ENCODE data around the gene ADARB1. TPM values are rescaled to one million over a fixed set of nuclear protein-coding genes. Genes with fewer than 3 reads are reported as not detected.
"Not testable (repeated sequence)": the region's sequence is repeated elsewhere in the genome, so short reads cannot be mapped to it uniquely, and the experiment has no call there.

Gene ADARB1
- polyA plus RNA-seq, 12 donors = 22.6 to 43.0 (median 28.7) TPM; not detected in 1

DNA sequence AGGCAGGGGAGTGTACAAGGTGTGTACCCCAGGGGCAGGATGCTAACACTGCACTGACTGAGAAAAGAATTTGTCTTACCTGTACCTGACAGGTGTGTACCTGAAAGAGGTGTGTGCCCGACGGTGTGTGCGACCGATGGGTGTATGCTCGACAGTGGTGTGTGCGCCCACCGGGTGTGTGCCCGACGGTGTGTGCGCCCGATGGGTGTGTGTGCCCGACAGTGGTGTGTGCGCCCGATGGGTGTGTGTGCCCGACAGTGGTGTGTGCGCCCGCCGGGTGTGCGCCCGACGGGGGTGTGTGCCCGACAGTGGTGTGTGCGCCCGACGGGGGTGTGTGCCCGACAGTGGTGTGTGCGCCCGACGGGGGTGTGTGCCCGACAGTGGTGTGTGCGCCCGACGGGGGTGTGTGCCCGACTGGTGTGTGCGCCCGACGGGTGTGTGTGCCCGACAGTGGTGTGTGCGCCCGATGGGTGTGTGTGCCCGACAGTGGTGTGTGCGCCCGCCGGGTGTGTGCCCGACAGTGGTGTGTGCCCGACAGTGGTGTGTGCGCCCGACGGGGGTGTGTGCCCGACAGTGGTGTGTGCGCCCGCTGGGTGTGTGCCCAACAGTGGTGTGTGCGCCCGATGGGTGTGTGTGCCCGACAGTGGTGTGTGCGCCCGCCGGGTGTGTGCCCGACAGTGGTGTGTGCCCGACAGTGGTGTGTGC, 59.3 kb downstream of the ADARB1 start:
- not testable (repeated sequence) for DNase-seq

DNA sequence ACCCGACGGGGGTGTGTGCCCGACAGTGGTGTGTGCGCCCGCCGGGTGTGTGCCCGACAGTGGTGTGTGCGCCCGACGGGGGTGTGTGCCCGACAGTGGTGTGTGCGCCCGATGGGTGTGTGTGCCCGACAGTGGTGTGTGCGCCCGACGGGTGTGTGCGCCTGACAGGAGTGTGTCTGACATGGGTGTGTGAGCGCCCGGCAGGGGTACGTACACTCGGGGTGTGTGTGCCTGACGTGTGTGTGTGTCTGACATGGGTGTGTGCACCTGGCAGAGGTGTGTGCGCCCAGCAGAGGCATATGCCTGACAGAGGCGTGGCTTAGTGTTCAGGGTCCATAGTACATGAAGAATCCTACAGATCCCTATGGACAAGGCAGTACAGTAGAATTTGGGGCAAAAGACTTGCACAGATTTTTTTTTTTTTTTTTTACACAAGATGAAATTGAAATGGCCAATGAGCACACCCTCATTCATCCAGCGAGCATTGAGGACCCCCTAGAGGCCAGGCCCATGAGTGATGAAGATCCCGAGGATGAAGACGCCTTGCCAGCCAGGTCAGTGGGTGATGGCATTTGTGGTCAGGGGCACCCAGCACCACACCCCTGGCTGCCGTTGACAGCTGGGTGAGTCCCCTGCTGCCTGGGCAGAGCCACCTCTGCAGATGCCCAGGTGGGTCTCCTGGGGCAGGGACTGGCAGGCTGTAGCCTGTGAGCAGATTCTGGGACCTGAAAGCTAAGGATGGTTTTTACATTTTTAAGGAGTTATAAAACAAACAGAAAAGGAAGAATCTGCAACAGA, 60.1 kb downstream of the ADARB1 start:
- no peak for DNase-seq

DNA sequence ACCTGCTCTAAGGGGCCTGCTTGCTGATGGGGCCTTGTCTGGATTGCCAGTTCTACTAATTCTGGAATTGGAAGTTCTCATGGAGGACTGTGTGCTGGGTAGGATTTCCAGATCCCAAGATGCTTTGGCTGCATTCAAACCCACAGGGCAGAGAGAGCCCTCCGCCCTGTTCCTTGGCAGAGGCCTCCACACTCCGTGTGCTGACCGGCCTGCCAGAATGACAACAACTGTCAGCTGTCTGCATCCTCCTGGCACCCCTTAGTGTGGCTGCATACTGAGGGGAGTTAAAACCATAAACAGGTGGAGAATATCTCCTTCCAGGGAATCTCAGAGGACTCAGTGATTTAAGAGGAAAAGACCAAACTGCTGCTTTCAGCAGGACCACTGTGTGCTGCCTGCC, 60.7 kb downstream of the ADARB1 start:
- peak; percentile 52 for DNase-seq

DNA sequence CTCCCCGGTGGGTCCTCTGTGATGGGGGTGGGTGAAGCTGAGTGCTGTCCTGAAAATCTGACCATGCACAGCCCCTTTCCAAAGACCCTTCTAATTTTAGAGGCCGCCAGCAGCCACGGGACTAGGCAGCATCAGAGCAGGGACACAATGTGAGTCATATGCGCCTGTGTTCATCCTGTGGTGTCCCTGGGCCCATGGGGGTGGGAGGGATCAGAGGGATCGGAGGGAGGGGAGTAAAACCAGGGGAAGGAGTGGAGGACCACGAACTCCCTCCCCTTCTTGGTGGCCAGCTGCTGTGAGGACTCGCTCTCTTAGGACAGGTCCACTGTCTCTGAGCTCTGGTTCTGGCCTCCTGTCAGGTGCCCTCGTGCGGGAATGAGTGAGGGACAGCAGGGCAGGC, 61.5 kb downstream of the ADARB1 start:
- no peak for DNase-seq

DNA sequence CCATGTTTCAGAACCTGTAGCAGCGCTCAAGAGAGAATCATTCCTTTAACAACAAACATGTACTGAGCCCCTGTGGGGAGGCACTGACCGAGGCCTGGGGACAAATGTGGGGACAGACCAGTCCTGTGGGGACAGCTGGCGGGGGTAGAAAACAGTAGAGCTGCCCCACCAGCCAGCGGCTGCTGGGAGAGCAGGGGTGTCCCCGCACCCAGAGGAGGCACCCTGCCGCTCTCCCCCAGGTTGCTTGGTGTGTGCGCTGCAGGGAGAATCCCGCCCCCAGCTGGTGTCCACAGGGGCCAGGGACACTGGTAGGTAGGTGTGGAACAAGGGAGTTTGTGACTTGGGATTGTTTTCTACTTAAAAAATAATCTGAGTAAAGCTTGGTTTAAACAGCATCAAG, 62.1 kb downstream of the ADARB1 start:
- DNase-seq = no peak

DNA sequence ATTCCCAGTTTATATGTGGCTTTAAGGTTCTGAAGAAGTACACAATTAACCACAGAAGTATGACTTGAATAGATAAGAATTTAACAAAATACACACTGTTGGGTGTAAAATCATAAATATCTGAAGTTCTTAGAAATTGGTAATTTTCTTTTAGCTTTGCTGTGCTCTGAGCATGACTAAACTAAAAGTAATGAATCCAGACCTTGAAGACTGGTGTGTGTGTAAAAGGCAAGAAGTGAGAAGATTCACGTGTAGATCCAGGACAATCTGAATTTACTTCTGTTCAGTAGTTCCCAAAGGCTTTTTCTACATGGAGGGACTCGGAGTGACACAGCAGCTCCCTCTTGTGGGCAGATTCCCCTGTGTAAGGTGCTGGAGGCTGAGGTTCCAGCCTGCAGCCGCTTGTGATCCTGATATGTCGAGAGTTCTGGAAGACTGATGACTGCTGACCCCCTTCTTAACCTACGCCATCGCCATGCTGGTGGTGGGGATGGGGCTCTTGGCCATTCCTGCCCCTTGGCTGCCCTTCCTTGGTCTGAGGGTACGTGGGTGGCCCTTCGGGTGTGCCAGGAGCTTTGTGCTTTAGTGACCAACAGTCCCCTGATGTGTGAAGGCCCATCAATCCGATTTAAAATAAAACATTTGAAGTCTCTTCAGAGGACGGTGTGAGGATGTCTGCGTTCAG, 62.7 kb downstream of the ADARB1 start:
- DNase-seq = peak; percentile 89

DNA sequence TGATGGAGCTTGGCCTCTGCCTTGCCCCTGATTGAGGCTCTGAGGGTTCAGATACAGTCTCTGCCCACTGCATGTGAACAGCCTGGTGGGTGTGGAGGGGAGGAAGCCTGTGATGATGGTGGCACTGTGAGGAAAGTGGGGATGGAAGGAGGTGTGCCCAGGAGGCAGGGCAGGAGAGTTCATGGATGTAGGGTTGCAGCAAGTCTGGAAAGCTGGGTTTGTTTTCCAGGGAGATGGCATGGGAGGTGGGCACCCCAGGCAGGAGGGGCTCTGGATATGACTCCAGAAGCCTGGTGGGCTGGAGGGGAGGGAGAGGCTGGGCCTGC, 63.2 kb downstream of the ADARB1 start:
- no peak for DNase-seq

DNA sequence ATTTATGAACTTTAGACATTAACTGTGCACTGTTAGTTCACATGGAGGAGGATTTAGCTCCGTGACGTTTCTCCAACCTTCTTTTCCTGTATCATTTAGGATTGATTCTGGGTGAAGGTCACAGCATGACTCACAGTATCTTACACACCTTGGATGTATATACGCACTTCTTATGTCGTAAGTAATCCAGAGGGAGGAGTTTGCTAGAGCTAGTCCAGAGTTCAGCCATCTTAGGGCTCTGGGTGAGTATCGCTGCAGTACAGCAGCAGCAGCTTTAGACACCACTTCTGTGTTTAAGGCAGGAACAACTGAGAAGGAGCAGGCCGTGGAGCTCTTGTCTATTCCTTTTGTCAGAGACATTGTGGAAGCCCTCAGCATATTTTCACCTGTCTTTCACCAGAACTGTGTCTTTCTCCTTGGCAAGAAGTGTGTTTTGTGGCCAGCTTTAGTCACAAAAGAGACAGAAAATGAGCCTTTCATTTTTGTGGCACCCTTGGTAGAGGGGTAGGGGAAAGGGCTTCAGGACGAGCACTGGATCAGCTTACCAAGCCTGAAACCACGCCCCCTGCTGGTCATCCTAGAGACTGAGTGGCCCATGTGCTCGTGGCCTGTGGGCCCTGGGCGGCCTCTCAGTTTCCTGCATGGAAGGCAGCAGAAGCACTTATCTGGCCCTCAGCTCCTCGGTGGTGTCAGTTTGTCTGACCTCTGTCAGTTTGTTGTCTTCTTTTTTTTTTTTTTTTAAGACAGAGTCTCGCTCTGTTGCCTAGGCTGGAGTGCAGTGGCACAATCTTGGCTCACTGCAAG, 64.0 kb downstream of the ADARB1 start:
- DNase-seq = no peak

DNA sequence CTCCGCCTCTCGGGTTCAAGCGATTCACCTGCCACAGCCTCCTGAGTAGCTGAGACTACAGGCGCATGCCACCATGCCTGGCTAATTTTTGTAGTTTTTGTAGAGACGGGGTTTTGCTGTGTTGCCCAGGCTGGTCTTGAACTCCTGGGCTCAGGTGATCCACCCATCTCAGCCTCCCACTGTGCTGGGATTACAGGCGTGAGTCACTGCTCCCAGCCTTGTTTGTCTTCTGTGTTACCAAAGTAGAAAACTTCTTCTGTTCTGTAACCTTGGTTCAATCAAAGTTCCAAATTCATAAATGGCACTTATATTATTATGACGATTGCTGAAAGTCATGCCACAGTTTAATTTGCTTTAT, 64.6 kb downstream of the ADARB1 start:
- not testable (repeated sequence) for DNase-seq

DNA sequence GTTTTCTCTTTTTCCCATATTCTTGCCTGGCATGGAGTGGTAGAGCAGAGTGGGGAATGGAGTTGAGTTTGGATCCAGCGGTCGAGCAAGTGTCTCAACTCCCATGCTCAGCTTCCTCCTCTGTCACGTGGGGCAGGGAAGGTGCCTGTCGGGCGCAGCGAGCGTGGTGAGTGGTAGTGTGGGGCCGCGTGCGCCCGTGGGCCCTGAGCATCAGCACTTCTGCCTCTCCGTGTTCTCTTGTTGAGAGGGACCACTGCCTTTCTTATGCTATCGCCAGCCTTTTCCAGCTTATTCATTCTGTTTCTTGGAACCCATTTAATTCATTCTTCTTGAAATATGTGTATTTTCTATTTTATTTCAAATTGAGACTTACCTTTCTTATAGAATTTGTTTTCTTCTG, 65.1 kb downstream of the ADARB1 start:
- no peak for DNase-seq

DNA sequence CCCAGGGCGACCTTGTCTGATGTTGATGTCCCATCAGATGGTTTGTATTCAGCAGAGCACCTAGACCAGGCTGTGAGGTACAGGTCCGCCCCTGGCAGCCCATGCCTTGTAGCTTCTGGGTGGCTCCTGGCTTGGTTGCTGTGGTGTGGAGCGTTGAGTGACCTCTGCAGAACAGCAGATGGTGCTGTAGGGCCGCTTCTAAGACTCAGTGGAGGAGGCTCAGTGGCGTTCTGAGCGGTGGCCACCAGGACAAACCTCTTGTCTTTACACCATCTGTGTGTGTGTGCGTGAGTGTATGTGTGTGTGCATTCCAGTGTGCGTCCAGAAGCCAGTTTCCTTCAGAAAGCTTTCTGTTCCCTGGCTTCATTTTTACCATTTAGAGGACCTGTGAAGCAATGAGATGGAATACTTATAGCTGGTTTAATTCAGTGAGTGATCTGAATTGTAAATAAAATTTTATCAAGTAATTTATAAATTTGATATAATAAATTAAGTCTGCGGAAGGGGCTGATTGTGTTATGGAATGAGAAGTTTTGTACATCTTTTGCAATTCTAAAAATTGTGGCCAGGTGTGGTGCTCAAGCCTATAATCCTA, 66.1 kb downstream of the ADARB1 start:
- DNase-seq = peak; percentile 79

DNA sequence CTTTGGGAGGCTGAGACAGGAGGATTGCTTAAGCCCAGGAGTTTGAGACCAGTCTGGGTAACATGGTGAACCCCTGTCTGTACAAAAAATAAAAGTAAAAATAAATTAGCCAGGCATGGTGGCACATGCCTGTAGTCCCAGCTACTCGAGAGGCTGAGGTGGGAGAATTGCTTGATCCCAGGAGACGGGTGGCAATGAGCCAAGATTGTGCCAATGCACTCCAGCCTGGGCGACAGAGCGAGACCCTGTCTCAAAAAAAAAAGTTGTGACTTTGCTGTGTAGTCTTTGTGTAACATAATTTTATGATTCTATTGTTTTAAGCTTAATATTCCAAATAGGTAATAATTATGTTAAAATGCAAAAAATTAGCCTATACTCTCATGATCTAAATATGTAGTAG, 66.6 kb downstream of the ADARB1 start:
- DNase-seq = not testable (repeated sequence)

DNA sequence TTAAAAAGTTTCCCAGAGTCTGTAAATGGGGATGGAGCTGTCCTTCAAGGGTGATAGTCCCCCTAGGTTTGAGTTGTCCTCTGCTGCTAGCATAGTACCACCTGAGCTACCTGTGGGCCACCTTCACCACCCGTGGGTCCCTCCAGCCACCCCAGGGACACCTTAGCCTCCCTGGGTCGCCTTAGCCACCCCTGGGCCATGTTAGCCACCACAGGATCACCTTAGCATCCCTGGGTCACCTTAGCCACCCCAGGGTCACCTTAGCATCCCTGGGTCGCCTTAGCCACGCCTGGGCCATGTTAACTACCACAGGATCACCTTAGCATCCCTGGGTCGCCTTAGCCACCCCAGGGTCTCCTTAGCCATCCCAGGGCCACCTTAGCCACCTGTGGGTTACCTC, 67.1 kb downstream of the ADARB1 start:
- DNase-seq = no peak

DNA sequence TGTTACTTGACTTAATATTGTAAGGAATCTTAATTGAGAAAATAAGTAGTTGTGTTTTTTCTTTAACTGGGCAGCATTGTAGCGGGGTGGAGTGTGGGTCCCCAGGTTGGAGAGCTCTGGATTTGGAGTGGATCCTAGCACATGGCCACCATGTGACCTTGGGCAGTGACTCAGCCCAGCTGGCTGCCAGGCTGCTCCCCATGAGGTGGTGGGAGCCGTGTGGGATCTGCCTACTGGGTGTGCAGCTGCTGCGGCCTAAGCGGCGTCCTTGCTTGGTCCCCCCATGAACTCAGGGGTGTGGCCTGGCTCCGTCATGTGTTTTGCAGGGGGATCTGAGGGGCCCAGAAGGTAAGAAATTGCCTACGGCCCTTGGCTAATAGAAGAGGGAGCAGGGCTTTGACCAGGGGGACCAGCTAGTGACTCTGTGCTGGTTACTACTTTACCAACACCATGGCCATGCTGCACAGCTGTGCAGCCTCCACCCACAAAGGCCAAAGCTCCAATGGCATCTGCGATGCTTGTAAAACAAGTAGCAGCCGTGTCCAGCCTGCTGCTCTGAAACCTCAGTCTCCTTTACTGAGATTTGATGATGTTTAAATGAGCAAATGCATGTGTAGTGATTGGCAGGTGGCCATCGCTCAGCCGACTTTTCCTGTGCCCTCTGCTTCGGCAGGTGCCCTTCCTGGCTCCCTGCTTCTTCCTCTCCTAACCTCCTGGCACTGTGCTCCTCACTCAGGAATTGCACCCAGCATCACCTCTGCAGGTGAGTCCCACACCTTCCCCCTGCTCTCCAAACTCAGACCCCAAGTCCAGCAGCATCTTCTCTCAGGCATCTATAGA, 68.3 kb downstream of the ADARB1 start:
- no peak for DNase-seq

DNA sequence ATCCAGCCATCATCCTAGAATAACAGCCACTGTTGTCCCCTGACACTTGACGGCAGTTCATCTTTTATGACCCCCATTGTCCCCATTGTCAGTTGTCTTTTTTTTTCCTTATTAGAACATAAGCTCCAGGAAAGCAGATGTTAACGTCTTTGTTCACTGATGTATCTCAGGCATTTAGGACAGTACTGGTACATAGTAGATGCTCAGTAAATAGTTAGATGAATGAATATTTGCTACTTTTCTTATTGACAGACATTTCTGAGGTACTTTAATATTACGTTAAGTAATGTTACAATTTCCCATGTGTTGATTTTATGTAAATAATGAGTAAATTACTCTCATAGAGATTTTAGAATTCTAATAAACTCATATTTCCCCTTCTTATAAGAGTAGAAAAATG, 69.5 kb downstream of the ADARB1 start:
- no peak for DNase-seq

DNA sequence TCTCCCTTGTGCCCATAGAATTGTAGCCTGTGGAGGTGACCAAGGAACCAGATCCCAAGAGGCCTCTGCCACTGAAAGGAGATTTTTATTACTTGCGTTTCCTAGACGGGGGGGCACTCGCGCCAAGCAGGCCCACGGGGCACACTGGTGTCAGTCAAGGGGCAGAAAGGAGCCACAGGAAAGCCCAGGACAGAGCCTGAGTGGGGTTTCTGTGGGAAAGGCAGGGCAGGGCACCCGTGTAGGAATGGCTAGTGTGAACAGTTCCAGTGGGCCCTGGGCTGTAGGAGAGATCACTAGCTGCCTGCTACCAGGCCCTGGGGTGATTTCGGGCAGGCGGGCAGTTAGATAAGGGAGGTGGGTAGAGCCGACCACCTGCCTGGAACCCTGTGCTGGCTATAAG, 70.8 kb downstream of the ADARB1 start:
- no peak for DNase-seq

DNA sequence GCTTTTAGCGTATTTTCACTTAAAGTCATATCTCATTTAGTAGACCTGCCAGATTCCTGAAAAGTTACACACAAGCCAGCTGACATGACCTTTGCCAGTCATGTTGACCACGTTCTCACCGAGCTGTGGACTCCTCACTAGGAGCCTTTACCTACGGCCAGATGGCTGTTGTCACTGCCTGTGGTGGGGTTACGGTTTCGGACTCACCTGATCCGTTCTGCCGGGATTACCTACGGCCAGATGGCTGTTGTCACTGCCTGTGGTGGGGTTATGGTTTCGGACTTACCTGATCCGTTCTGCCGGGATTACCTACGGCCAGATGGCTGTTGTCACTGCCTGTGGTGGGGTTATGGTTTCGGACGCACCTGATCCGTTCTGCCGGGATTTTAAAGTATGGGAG, 71.5 kb downstream of the ADARB1 start:
- not testable (repeated sequence) for DNase-seq

DNA sequence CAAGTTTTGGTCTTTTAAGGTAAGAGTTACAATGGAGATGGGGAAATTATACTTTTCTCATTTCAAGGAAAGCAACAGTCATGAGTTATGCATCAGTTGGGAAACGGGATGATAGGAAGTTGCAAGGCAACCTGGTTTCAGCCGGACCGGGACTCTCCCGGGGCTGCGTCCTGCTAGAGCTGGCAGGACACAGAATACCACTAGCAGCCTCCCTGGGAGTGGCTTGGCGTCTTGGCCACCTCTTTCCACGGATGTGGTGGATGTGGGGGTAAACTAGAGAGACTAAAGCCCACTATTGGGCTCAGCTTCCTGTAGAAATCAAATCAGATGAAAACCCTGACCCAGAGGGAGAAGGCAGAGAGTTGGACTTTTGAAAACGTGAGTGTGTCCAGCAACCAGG, 71.9 kb downstream of the ADARB1 start:
- DNase-seq = no peak

DNA sequence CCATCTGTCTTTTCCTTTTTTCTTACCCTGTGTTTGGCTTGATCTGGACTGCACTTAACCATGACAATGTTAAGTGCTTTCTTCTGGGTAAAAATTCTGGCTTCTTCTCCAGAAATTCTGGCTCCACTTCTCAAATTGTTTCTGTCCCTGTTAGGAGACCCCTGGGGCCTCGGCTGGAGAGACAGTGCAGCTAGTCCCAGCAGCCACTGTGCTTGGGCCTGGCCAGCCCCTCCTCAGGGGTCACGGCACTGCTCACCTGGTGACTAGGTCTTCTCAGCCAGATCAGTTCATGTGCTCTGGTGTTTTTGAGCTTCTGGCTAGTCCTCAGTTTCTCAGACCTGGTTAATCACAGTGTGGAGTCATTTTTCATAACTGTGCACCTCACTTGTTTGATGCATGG, 72.4 kb downstream of the ADARB1 start:
- DNase-seq = no peak

DNA sequence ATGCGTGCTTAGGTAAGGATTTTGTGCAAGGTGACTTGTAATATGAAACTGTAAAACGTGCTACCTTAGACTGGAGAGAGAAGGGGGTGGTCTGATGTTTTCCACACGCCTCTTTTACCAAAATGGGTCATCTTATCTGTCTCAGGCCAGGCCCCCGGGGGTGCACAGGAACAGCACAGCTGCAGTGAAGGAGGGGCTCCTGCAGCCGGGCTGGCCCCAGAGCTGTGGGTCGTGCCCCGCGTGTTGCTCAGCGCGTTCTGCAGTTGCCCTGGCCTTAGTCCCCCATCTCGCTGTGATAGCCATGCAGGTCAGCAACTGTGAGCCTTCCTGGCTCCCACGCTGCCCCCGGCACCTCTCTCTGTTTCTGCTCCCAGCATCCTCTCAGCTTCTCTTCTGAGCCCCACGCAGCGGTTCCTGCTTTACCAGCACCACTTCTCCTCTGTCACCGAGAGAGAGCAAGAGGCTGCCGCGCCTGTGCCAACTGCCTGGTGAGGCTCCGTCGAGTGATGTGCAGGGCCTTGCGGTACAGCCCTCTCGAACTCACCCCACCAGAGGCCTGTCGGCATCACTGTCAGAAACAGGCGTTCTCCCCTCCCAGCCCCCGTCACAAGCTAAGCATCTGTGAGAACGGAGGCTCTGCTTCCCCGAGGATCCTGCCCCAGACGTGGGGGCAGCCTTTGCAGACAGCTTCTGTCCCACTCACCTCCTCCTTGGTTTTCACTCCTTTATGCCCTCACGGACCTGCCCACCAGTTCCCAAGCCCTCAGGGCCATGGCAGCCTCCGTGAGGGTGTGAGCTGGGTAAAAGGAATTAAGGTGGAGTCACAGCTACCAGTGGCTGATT, 73.3 kb downstream of the ADARB1 start:
- DNase-seq = no peak
